ENCODE results near the gene ATP2B3.
A peak's percentile ranks its signal among the peaks of the same experiment; 100 is the strongest.

The ATP2B3 gene

DNA sequence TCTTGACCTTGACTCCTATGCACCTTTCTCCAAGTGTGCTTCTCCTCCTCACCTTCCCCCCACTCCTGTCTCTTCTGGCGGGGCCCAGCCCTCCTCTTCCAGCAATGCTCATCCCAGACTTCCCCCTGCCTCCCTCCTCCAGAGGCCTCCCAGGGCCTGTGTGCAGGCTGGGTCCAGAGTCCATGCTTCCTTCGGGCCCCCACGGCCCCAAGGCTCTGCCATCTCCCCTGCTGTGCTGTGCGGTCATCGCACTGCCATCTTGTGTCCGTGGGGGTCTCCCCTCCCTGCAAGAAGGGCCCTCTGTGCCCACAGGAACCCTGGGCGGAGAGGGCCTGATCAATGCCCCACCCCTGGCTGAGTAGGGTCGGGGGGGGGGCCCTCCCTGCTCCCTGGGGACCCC lies 27.3 kb downstream of the ATP2B3 start:
- TF ChIP-seq SUZ12 (IDR thresholded peaks at IDR 0.05), result no peak
- POLR2A ChIA-PET, result no interaction called here
- no peak for DNase-seq (ENCODE audit: extremely low spot score)
- CTCF ChIA-PET, result no interaction called here

- no peak for DNase-seq (ENCODE audit: extremely low spot score)
- ChIA-PET POLR2A (no interaction called here), CTCF (no interaction called here)
- no peak for TF ChIP-seq ELF4 (IDR thresholded peaks at IDR 0.05)
- no peak for TF ChIP-seq BHLHE40 (IDR thresholded peaks at IDR 0.05; ENCODE audit: borderline replicate concordance)
- no peak for TF ChIP-seq ZNF384 (IDR thresholded peaks at IDR 0.05)
- TF ChIP-seq FOXK2 (IDR thresholded peaks at IDR 0.05), result no peak
These were observed 28.9 kb downstream of the ATP2B3 start for GRCh38 chrX:153546386-153546785.

DNA sequence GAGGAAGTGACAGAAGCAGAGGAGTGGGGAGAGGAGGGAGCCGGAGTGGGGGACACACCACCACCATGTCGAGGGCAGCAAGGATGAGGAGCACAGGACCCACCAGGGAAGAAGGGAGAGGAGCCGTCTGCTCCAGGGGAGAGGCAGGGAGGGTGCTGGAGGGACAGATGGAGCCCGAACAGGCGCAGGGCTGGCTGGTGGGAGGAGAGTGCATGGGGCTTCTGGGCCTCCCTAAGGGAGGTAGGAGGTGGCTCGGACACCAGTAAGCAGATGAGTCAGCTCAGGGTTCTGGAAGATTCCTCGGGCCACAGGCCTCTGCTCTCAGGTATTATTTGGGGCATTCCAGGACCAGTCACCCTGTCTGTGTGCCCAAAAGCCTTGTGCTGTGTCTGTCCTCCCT lies 29.8 kb downstream of the ATP2B3 start:
- POLR2A ChIA-PET, result no interaction called here
- no peak for DNase-seq (ENCODE audit: extremely low spot score)
- no peak for TF ChIP-seq NFRKB (IDR thresholded peaks at IDR 0.05)
- no peak for TF ChIP-seq HDGF (IDR thresholded peaks at IDR 0.05; ENCODE audit: borderline replicate concordance)
- TF ChIP-seq LEF1 (IDR thresholded peaks at IDR 0.05; ENCODE audit: borderline replicate concordance), result no peak
- no peak for TF ChIP-seq ARNT (IDR thresholded peaks at IDR 0.05)
- TF ChIP-seq, protein P1, sequence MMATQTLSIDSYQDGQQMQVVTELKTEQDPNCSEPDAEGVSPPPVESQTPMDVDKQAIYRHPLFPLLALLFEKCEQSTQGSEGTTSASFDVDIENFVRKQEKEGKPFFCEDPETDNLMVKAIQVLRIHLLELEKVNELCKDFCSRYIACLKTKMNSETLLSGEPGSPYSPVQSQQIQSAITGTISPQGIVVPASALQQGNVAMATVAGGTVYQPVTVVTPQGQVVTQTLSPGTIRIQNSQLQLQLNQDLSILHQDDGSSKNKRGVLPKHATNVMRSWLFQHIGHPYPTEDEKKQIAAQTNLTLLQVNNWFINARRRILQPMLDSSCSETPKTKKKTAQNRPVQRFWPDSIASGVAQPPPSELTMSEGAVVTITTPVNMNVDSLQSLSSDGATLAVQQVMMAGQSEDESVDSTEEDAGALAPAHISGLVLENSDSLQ (IDR thresholded peaks at IDR 0.05), result no peak
- TF ChIP-seq FOXA1 (IDR thresholded peaks at IDR 0.05), result no peak
- TF ChIP-seq FOXM1 (IDR thresholded peaks at IDR 0.05; ENCODE audit: borderline replicate concordance), result no peak
- TF ChIP-seq BHLHE40 (IDR thresholded peaks at IDR 0.05; ENCODE audit: borderline replicate concordance), result no peak
- TF ChIP-seq SUZ12 (IDR thresholded peaks at IDR 0.05), result no peak
- TF ChIP-seq FOXK2 (IDR thresholded peaks at IDR 0.05), result no peak
- no peak for TF ChIP-seq CTBP1 (IDR thresholded peaks at IDR 0.05; ENCODE audit: borderline replicate concordance)
- no peak for TF ChIP-seq ZNF384 (IDR thresholded peaks at IDR 0.05)
- no peak for TF ChIP-seq L3MBTL2 (conservative IDR thresholded peaks at IDR 0.05)
- no peak for TF ChIP-seq ELF4 (IDR thresholded peaks at IDR 0.05)
- no peak for TF ChIP-seq SP1 (IDR thresholded peaks at IDR 0.05)
- TF ChIP-seq TARDBP (IDR thresholded peaks at IDR 0.05), result no peak
- CTCF ChIA-PET, result interaction anchor here (2.3 kb wide), 1 partner anchor 7 kb away, joined by 14 read pairs; no protein-coding TSS in a partner anchor

DNA sequence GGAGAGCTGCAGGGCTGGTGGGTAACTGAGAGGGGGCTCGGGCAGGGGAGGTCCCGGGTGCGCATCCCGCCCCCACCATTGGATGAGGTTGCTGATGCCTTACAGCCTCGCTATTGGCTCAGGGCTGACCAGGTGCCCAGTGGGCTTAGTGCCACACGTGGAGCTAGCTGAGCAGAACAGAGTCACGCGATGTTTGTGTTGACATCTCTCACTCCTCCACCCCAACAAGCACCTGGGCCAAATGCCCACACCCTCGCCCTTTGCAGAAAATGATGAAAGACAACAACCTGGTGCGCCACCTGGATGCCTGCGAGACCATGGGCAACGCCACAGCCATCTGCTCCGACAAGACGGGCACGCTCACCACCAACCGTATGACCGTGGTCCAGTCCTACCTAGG lies 31.8 kb downstream of the ATP2B3 start:
- no peak for TF ChIP-seq L3MBTL2 (conservative IDR thresholded peaks at IDR 0.05)
- no peak for TF ChIP-seq BHLHE40 (IDR thresholded peaks at IDR 0.05; ENCODE audit: borderline replicate concordance)
- TF ChIP-seq HDGF (IDR thresholded peaks at IDR 0.05; ENCODE audit: borderline replicate concordance), result no peak
- TF ChIP-seq SP1 (IDR thresholded peaks at IDR 0.05), result no peak
- TF ChIP-seq NFRKB (IDR thresholded peaks at IDR 0.05), result no peak
- TF ChIP-seq, protein P1 (IDR thresholded peaks at IDR 0.05), result no peak
- no peak for TF ChIP-seq FOXA1 (IDR thresholded peaks at IDR 0.05)
- no peak for TF ChIP-seq CTBP1 (IDR thresholded peaks at IDR 0.05; ENCODE audit: borderline replicate concordance)
- CTCF ChIA-PET, result interaction anchor here (0.6 to 2.3 kb wide), 7 partner anchors 9 to 118 kb away, joined by 3 to 14 read pairs (median 4); no protein-coding TSS in a partner anchor
- no peak for DNase-seq (ENCODE audit: extremely low spot score)
- POLR2A ChIA-PET, result no interaction called here

- TF ChIP-seq ARNT (IDR thresholded peaks at IDR 0.05) (no peak), CTBP1 (IDR thresholded peaks at IDR 0.05; ENCODE audit: borderline replicate concordance) (no peak), NFRKB (IDR thresholded peaks at IDR 0.05) (no peak), HDGF (IDR thresholded peaks at IDR 0.05; ENCODE audit: borderline replicate concordance) (no peak), ZNF384 (IDR thresholded peaks at IDR 0.05) (no peak)
- no peak for DNase-seq (ENCODE audit: extremely low spot score)
- ChIA-PET POLR2A (no interaction called here), CTCF (interaction anchor here (0.6 to 1.7 kb wide), 8 partner anchors 10 to 118 kb away, joined by 3 to 7 read pairs (median 3); no protein-coding TSS in a partner anchor)
These were observed 32.4 kb downstream of the ATP2B3 start for GRCh38 chrX:153549807-153550206.

DNA sequence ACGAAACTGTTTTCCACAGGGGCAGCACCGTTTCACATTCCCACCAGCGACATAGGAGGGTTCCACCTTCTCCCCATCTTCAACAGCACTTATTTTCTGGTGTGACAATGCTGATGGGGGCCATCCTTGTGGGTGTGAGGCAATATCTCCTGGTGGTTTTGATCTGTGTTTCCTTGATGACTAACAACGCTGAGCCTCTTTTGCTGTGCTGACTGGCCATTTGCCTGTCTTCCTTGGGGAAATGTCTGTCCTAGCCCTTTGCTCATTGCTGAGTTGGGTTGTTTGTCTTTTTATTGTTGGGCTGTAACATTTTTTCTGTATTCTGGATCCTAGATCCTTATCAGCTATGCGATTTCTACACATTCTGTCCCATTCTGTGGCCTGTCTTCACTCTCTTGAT lies 33.7 kb downstream of the ATP2B3 start:
- ChIA-PET CTCF (interaction anchor here (1.2 kb wide), 1 partner anchor 94 kb away, joined by 4 read pairs; no protein-coding TSS in a partner anchor), POLR2A (no interaction called here)
- no peak for TF ChIP-seq TARDBP (IDR thresholded peaks at IDR 0.05)
- TF ChIP-seq ZNF384 (IDR thresholded peaks at IDR 0.05), result no peak
- no peak for TF ChIP-seq LEF1 (IDR thresholded peaks at IDR 0.05; ENCODE audit: borderline replicate concordance)
- TF ChIP-seq ELF4 (IDR thresholded peaks at IDR 0.05), result no peak
- TF ChIP-seq SP1 (IDR thresholded peaks at IDR 0.05), result no peak
- no peak for TF ChIP-seq ARNT (IDR thresholded peaks at IDR 0.05)
- TF ChIP-seq, protein P1 (IDR thresholded peaks at IDR 0.05), result no peak
- TF ChIP-seq FOXM1 (IDR thresholded peaks at IDR 0.05; ENCODE audit: borderline replicate concordance), result no peak
- no peak for TF ChIP-seq NFRKB (IDR thresholded peaks at IDR 0.05)
- no peak for TF ChIP-seq SUZ12 (IDR thresholded peaks at IDR 0.05)
- DNase-seq (ENCODE audit: extremely low spot score), result no peak

DNA sequence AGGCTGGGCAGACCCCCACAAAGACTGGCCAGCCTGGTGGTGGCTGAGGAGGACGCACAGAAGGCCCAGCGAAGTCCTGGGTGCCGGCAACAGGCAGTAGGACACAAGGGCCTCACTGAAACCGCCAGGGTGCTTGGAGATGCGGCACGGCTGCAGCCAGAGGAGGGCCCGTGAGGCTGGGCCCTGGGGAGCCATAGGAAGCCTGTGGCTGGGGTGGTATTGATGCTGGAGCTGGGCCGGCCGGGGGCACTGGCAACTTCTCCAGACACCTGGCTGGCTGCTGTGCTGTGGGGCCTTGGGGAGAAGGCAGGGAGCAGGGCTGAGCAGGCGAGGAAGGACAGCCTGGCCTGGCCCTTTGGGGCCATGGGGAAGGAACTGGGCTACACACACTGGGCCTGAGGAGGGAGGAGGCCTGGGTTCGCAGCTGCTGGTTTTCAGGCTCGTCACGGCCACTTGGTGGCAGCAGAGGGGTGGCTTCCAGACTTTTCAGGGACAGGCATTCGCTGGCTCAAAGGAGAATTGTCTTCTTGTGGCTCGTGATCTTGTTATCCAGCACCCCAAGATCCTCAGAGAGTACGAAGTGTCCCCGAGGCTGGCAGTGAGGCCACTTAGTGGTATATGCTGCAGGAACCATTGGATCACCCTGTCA lies 37.2 kb downstream of the ATP2B3 start:
- no peak for TF ChIP-seq FOXK2 (IDR thresholded peaks at IDR 0.05)
- DNase-seq (ENCODE audit: extremely low spot score), result peak; percentile 81
- ChIA-PET CTCF (interaction anchor here (0.6 to 1.7 kb wide), 11 partner anchors 9 to 565 kb away, joined by 3 to 10 read pairs (median 3); partner anchors contain the start of gene DUSP9), POLR2A (no interaction called here)
